Osteocyte (in vitro differentiated cells): ENCODE measurements around the gene SPATA32. TPM values are rescaled to one million over a fixed set of nuclear protein-coding genes. Genes with fewer than 3 reads are reported as not detected.

Source experiments
- DNase-seq: peaks from one replicate; pipeline ENCODE4 v3.0.0; 2021; ENCODE audit warnings: mixed read lengths; ENCODE audit not compliant: unreplicated experiment; ENCODE audit errors: extremely low spot score
- H3K27ac Mint-ChIP-seq: one replicate; pipeline ENCODE4 v1.8.0; 2021; ENCODE audit warnings: mild to moderate bottlenecking, mixed read lengths; ENCODE audit not compliant: unreplicated experiment
- H3K27me3 Mint-ChIP-seq: one replicate; pipeline ENCODE4 v1.8.0; 2021; ENCODE audit warnings: mixed read lengths; ENCODE audit not compliant: unreplicated experiment
- H3K36me3 Mint-ChIP-seq: one replicate; pipeline ENCODE4 v1.8.0; 2021; ENCODE audit warnings: mixed read lengths; ENCODE audit not compliant: unreplicated experiment
- H3K4me1 Mint-ChIP-seq: one replicate; pipeline ENCODE4 v1.8.0; 2021; ENCODE audit warnings: mixed read lengths; ENCODE audit not compliant: unreplicated experiment
- H3K4me3 Mint-ChIP-seq: one replicate; pipeline ENCODE4 v1.8.0; 2021; ENCODE audit warnings: mild to moderate bottlenecking, moderate library complexity, mixed read lengths; ENCODE audit not compliant: unreplicated experiment
- H3K9me3 Mint-ChIP-seq: one replicate; pipeline ENCODE4 v1.8.0; 2021; ENCODE audit warnings: mixed read lengths; ENCODE audit not compliant: unreplicated experiment
- CTCF ChIP-seq: fragments of 200-600 bp; sonication (generic); IDR thresholded peaks from 2 replicates; pipeline ENCODE4 v1.5.0; 2021; ENCODE audit warnings: antibody characterized with exemption, mild to moderate bottlenecking, moderate library complexity
- total RNA-seq: library from RNA; stranded (reverse); gene quantifications from 2 replicates; pipeline ENCODE4 v1.2.1, GENCODE V29; 2021

SPATA32 gene
- total RNA-seq, 1 donor from 2014 or later = not detected

- peaks cover 5% of the 10 kb centered on the region for H3K36me3 Mint-ChIP-seq
- no peak for DNase-seq
- no peak for TF ChIP-seq CTCF
- H3K27ac Mint-ChIP-seq = peak overlapping the region; percentile 95
- H3K4me1 Mint-ChIP-seq = peaks cover 71% of the 10 kb centered on the region
- no peaks in the 10 kb centered on the region for H3K9me3 Mint-ChIP-seq
- H3K4me3 Mint-ChIP-seq = no peak overlapping the region
- no peaks in the 10 kb centered on the region for H3K27me3 Mint-ChIP-seq
These were observed 37.5 kb upstream of the SPATA32 start for GRCh38 chr17:45299361-45299760.

DNA sequence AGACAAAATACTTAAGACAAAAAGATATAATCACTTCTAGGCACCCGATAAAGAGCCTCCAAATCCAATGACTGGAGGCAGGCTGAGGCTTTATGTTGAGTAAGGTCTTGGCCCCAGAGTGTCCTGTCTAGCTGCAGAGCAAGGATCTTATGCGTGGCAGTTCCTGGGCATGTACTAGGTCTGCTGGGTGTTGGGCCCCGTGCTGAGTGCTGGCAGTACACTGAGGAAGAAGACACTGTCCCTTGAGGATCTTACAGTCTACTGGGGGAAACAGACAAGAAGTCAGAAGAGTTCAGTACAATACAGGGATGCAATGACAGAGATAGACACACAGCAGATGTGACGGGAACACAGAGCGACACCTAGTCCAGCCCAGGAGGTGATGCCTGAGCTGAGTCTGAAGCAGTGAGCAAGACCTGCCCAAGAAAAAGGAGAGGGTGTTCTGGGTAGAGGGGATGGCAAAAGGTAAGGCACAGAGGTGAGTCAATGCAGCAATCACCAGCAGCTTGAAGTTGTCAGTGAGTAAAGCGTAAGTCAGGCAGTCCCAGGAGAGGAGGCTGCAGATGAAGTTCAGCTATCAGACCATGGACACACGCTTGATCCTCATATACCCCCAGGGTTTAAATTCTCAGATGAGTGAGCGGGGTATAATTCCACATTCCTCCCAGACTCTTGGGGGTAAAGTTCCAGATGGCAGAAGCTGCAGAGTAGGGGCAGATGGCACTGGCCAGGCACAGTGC is 36.8 kb upstream of the SPATA32 start:
- Mint-ChIP-seq H3K36me3 (peaks cover 5% of the 10 kb centered on the region), H3K9me3 (no peaks in the 10 kb centered on the region), H3K27me3 (no peaks in the 10 kb centered on the region), H3K4me3 (no peak overlapping the region), H3K27ac (peak overlapping the region; percentile 95), H3K4me1 (peaks cover 78% of the 10 kb centered on the region)
- TF ChIP-seq CTCF = no peak
- no peak for DNase-seq

DNA sequence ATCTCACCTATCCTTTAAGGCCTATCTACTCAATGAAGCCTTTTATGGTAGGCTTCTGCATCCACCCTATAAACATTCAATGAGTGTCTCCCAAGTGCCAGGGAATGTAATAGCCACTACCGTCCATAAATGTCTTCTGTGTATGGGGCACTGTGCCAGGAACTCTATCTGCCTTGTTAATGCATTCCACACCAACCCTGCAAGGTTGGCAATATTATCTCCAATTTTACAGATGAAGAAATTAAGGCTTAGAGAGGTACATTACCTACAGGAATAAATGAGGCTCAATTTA is 34.9 kb upstream of the SPATA32 start:
- Mint-ChIP-seq H3K4me1 (peaks cover 85% of the 10 kb centered on the region), H3K27me3 (no peaks in the 10 kb centered on the region), H3K9me3 (no peaks in the 10 kb centered on the region), H3K27ac (peak overlapping the region; percentile 80), H3K4me3 (no peak overlapping the region), H3K36me3 (peaks cover 6% of the 10 kb centered on the region)
- TF ChIP-seq CTCF = no peak
- DNase-seq = no peak

DNA sequence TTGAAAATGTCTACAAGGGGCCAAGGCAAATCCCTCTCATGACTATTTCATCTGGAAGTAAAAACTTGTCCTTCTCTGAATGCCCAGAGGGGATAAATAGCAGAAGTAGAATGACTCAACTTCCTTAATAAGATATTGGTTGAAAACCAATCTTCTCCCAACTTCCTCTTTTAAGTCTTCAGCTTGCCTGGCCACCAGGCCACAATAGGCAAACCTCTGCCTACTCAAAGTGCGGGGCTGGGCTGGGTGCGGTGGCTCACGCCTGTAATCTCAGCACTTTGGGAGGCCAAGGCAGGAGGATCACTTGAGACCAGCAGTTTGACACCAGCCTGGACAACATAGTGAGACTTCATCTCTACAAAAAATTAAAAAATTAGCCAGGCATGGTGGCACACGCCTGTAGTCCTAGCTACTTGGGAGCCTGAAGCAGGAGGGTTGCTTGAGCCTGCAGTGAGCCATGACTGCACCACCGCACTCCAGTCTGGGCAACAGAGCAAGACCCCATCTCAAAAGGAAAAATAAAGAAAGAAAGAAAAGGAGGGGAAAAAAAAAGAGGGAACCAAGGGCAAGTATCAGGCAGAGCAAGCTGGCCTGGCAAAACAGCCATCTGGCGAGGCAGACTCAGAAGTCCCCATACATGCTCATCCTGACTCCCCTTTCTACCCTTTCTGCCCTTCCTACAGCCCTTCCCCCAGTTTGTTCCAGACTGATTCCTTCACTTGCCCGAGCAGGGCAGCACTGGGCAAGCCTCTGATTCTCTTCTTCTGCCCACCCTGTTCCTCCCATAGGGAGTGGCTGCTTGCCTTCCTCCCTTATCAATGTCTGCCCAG is 34.3 kb upstream of the SPATA32 start:
- TF ChIP-seq CTCF = no peak
- Mint-ChIP-seq H3K4me1 (peaks cover 89% of the 10 kb centered on the region), H3K27ac (peak overlapping the region; percentile 80), H3K4me3 (no peak overlapping the region), H3K36me3 (peaks cover 6% of the 10 kb centered on the region), H3K27me3 (no peaks in the 10 kb centered on the region), H3K9me3 (no peaks in the 10 kb centered on the region)
- no peak for DNase-seq

DNA sequence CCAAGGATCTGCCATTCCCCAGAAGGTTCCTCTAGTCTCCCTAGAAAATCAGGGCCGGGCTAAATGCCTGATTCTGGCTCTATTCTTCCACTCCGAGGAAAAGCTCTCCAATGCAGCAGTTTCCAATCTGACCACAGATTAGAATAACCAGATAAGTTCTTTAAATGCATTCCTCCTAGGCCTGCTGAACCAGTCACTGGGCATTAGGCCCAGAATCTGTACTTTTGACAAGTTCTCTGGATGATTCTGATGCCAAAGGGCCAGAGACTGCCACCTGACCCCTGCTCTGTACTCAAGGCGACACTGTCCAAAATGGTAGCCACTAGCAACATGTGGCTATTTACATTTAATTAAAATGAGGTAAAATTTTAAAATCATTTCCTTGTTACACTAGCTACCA is 32.6 kb upstream of the SPATA32 start:
- TF ChIP-seq CTCF = no peak
- Mint-ChIP-seq H3K27me3 (no peaks in the 10 kb centered on the region), H3K36me3 (peaks cover 16% of the 10 kb centered on the region), H3K4me3 (no peak overlapping the region), H3K4me1 (peaks cover 85% of the 10 kb centered on the region), H3K9me3 (no peaks in the 10 kb centered on the region), H3K27ac (peak overlapping the region; percentile 88)
- DNase-seq = no peak
